K562 (cell line): ENCODE data around the gene PDZD8. TPM values are rescaled to one million over a fixed set of nuclear protein-coding genes. Genes with fewer than 3 reads are reported as not detected.

ENCODE experiments used
- CREBBP ChIP-seq: IDR thresholded peaks from one replicate; pipeline ENCODE4 v1.6.1; 2012; ENCODE audit warnings: low read depth, mild to moderate bottlenecking, control low read depth, inconsistent platforms, low read length
- ELF4 ChIP-seq: fragments of 450-650 bp; formaldehyde crosslinking; IDR thresholded peaks from 2 replicates; pipeline ENCODE4 v1.4.0; 2022; ENCODE audit warnings: missing genetic modification characterization
- EP400 ChIP-seq: fragments of 450-650 bp; IDR thresholded peaks from 2 replicates; pipeline ENCODE4 v1.6.1; 2017; ENCODE audit warnings: antibody characterized with exemption, mild to moderate bottlenecking, moderate library complexity
- FOXP4 ChIP-seq: sonication (generic); formaldehyde crosslinking; IDR thresholded peaks from 2 replicates; pipeline ENCODE4 v1.8.0; 2022; ENCODE audit warnings: mild to moderate bottlenecking, missing genetic modification reagents, borderline replicate concordance
- HNRNPLL ChIP-seq: fragments of 200-400 bp; formaldehyde crosslinking; IDR thresholded peaks from 2 replicates; pipeline ENCODE4 v1.6.1; 2017; ENCODE audit warnings: low read length, low read depth, mild to moderate bottlenecking; ENCODE audit not compliant: poor library complexity, severe bottlenecking
- MYNN ChIP-seq, 2 experiments: sonication (generic); formaldehyde crosslinking in 1 of 2; IDR thresholded peaks; 2 replicates each; pipeline versions ENCODE4 v1.5.0 to v1.6.1; 2016 to 2020; ENCODE audit warnings: antibody characterized with exemption in 1 of 2, missing genetic modification reagents in 1 of 2
- NFE2L1 ChIP-seq: fragments of 450-650 bp; IDR thresholded peaks from 2 replicates; pipeline ENCODE4 v1.6.1; 2016; ENCODE audit warnings: missing genetic modification characterization, low read depth, mild to moderate bottlenecking, missing compliant biosample characterization, moderate library complexity, borderline replicate concordance
- POLR2A ChIP-seq: fragments of 450-650 bp; conservative IDR thresholded peaks from 2 replicates; pipeline ENCODE4 v1.6.1; 2016
- SETDB1 ChIP-seq: IDR thresholded peaks from one replicate; pipeline ENCODE4 v1.6.1; 2012; ENCODE audit warnings: low read length, control low read depth, inconsistent platforms
- TCF3 ChIP-seq: sonication (generic); formaldehyde crosslinking; IDR thresholded peaks from 2 replicates; pipeline ENCODE4 v1.4.0; 2020; ENCODE audit warnings: mild to moderate bottlenecking, missing genetic modification reagents
- TCFL5 ChIP-seq: fragments of 250-450 bp; sonication (Bioruptor Pico); conservative IDR thresholded peaks from 2 replicates; pipeline ENCODE4 v1.6.1; 2021; ENCODE audit warnings: mild to moderate bottlenecking, moderate library complexity, matching md5 sums
- THRAP3 ChIP-seq: fragments of 450-650 bp; IDR thresholded peaks from 2 replicates; pipeline ENCODE4 v1.6.1; 2016; ENCODE audit warnings: mild to moderate bottlenecking, inconsistent platforms, borderline replicate concordance
- USF1 ChIP-seq: sonication (generic); formaldehyde crosslinking; IDR thresholded peaks from 2 replicates; pipeline ENCODE4 v1.9.0; 2022; ENCODE audit warnings: mild to moderate bottlenecking, missing genetic modification reagents
- USF2 ChIP-seq: sonication (generic); formaldehyde crosslinking; IDR thresholded peaks from 2 replicates; pipeline ENCODE4 v1.5.0; 2020; ENCODE audit warnings: missing genetic modification reagents
- ZNF584 ChIP-seq: fragments of 200-800 bp; sonication (Bioruptor generic); IDR thresholded peaks from 2 replicates; pipeline ENCODE4 v1.6.1; 2016; ENCODE audit warnings: low read depth, mild to moderate bottlenecking, missing genetic modification characterization, missing compliant biosample characterization
- ZNF707 ChIP-seq: fragments of 250-450 bp; sonication (Bioruptor Pico); conservative IDR thresholded peaks from 2 replicates; pipeline ENCODE4 v1.8.0; 2022; ENCODE audit warnings: inconsistent platforms, mild to moderate bottlenecking, moderate library complexity
- ZNF785 ChIP-seq: fragments of 250-450 bp; sonication (Bioruptor Pico); IDR thresholded peaks from 2 replicates; pipeline ENCODE4 v1.4.0; 2020; ENCODE audit warnings: mild to moderate bottlenecking
- polyA plus RNA-seq, 8 experiments: library from polyadenylated mRNA; depleted of rRNA in 4 of 8; stranded (reverse) in 5 of 8; unstranded in 3 of 8; fragments of >200 nt; fragmentation: Nextera tagmentation in 2 of 8; fragmentation: Illumina TruSeq in 1 of 8; extraction: Ambion mirVana in 2 of 8; extraction: Trizol in 1 of 8; gene quantifications; 2 replicates each; pipeline versions ENCODE4 v1.2.1 to v1.2.3, GENCODE V29; 2011 to 2014; ENCODE audit warnings: inconsistent platforms in 1 of 8, missing spikeins in 1 of 8
- total RNA-seq, 7 experiments: library from RNA; depleted of rRNA in 6 of 7; stranded (reverse); fragments of >200 nt in 6 of 7; fragmentation: Illumina TruSeq in 2 of 7; extraction: Trizol in 2 of 7; gene quantifications; 2 replicates each; pipeline versions ENCODE4 v1.2.1 to v1.2.3, GENCODE V29; 2011 to 2021; ENCODE audit warnings: low replicate concordance in 1 of 7
- TF ChIP-seq, protein P1 (sequence below): fragments of 450-650 bp; formaldehyde crosslinking; IDR thresholded peaks from 2 replicates; pipeline ENCODE4 v1.4.0; 2020; ENCODE audit warnings: mild to moderate bottlenecking, moderate library complexity
- TF ChIP-seq, protein P2 (sequence below): sonication (generic); formaldehyde crosslinking; IDR thresholded peaks from 2 replicates; pipeline ENCODE4 v1.8.1; 2023; ENCODE audit warnings: mild to moderate bottlenecking, missing genetic modification reagents

Gene PDZD8
- total and polyA plus RNA-seq, 9 of the 15 experiments (the other 6 are each of a cell fraction or from before 2014, with no cell fraction given): 5.5 to 53.4 (median 36.8) TPM

DNA sequence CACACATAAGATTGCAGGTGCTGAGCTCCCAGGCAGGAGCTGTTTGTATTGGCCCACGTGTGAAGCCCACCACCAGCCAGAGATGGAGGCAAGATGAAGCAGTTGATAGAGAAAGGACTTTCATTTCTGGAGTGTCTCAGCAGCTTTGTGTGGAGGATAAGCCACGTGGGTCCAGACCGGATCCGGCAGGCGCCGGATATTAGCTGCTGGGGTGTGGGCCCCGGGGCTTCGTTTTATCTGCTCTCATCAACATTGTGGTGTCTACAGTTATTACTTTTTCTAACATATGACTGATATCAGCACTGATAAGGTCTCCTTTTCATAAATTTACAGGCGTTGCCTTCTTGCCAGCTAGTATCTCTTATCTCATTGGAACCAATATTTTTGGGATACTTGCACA, 108.8 kb downstream of the PDZD8 start (continued):
- TF ChIP-seq FOXP4 (CRISPR knock-in tag) (no peak), CREBBP (no peak), ZNF584 (CRISPR knock-in tag) (no peak), HNRNPLL (no peak), ZNF785 (CRISPR knock-in tag) (no peak), TCFL5 (CRISPR knock-in tag) (no peak), EP400 (0 out of 2 replicates have a peak, but pooled peaks have one; percentile 35), ELF4 (no peak), NFE2L1 (no peak), USF2 (CRISPR knock-in tag) (0 out of 2 replicates have a peak, but pooled peaks have one; percentile 5), MYNN (IDR thresholded peaks at IDR 0.05) (no peak), MYNN (CRISPR knock-in tag; IDR thresholded peaks at IDR 0.05) (no peak), TCF3 (CRISPR knock-in tag) (no peak), ZNF707 (CRISPR knock-in tag) (no peak), USF1 (no peak), THRAP3 (no peak), POLR2A (no peak), SETDB1 (no peak)
- TF ChIP-seq, protein P1, sequence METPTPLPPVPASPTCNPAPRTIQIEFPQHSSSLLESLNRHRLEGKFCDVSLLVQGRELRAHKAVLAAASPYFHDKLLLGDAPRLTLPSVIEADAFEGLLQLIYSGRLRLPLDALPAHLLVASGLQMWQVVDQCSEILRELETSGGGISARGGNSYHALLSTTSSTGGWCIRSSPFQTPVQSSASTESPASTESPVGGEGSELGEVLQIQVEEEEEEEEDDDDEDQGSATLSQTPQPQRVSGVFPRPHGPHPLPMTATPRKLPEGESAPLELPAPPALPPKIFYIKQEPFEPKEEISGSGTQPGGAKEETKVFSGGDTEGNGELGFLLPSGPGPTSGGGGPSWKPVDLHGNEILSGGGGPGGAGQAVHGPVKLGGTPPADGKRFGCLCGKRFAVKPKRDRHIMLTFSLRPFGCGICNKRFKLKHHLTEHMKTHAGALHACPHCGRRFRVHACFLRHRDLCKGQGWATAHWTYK (CRISPR knock-in tag): no peak
- TF ChIP-seq, protein P2, sequence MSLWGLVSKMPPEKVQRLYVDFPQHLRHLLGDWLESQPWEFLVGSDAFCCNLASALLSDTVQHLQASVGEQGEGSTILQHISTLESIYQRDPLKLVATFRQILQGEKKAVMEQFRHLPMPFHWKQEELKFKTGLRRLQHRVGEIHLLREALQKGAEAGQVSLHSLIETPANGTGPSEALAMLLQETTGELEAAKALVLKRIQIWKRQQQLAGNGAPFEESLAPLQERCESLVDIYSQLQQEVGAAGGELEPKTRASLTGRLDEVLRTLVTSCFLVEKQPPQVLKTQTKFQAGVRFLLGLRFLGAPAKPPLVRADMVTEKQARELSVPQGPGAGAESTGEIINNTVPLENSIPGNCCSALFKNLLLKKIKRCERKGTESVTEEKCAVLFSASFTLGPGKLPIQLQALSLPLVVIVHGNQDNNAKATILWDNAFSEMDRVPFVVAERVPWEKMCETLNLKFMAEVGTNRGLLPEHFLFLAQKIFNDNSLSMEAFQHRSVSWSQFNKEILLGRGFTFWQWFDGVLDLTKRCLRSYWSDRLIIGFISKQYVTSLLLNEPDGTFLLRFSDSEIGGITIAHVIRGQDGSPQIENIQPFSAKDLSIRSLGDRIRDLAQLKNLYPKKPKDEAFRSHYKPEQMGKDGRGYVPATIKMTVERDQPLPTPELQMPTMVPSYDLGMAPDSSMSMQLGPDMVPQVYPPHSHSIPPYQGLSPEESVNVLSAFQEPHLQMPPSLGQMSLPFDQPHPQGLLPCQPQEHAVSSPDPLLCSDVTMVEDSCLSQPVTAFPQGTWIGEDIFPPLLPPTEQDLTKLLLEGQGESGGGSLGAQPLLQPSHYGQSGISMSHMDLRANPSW (CRISPR knock-in tag): no peak
